HepG2 (cell line): ENCODE results near the gene WDR49. TPM values are rescaled to one million over a fixed set of nuclear protein-coding genes. Genes with fewer than 3 reads are reported as not detected.

Experiments used
- ATAC-seq: fragments of 200-7000 bp; cut with Tn5 transposase; 3 replicates; pipeline ENCODE4 v1.9.1; 2020; ENCODE audit warnings: mild to moderate bottlenecking, moderate library complexity
- BruUV-seq: library from RNA; stranded (reverse); fragments of 400-500 nt; replicated peaks from 2 replicates; lab custom pipeline; 2021; lab: Mats Ljungman, UMichigan
- CTCF ChIA-PET: fragments of 300-600 bp; formaldehyde crosslinking; extraction: SDS; loops from one replicate; lab custom pipeline; 2021; ENCODE audit warnings: low total read pairs, inconsistent platforms, low intra/inter-chr PET ratio; lab: Yijun Ruan, JAX
- POLR2A ChIA-PET: fragments of 350-600 bp; sonication (Branson Sonifier 250); formaldehyde crosslinking; loops from one replicate; lab custom pipeline; 2020; ENCODE audit warnings: antibody characterized with exemption, inconsistent platforms; lab: Yijun Ruan, JAX
- DNase-seq: peaks from one replicate; pipeline ENCODE4 v3.0.0-alpha.2; 2015; ENCODE audit warnings: low spot score
- FAIRE-seq: peaks from 3 replicates; lab custom pipeline; 2011; peaks lifted over from hg19 to GRCh38; lab: Jason Lieb, UNC
- H2AFZ ChIP-seq: one replicate; pipeline ENCODE4 v1.6.1; 2011; ENCODE audit warnings: low read length, inconsistent platforms
- H3K27ac ChIP-seq: fragments of 300-600 bp; 3 replicates; pipeline ENCODE4 v1.8.0; 2011; ENCODE audit warnings: mixed run types, mild to moderate bottlenecking, mixed read lengths, low read length, inconsistent platforms; ENCODE audit not compliant: insufficient read depth; ENCODE audit errors: extremely low read length
- H3K27me3 ChIP-seq, 2 experiments: fragments of 200-600 bp in 1 of 2; 2 replicates in 1 of 2; 3 replicates in 1 of 2; pipeline versions ENCODE4 v1.6.0 to v1.8.0; 2011; ENCODE audit warnings: low read length in 2 of 2, mild to moderate bottlenecking in 2 of 2, moderate library complexity in 2 of 2, inconsistent platforms in 1 of 2; ENCODE audit not compliant: insufficient read depth in 2 of 2, control insufficient read depth in 1 of 2
- H3K36me3 ChIP-seq, 2 experiments: fragments of 200-600 bp in 1 of 2; replicated peaks in 1 of 2; 2 replicates in 1 of 2; 3 replicates in 1 of 2; pipeline versions ENCODE4 v1.5.1 to v1.8.0; 2011; ENCODE audit warnings: low read length in 2 of 2, inconsistent platforms in 1 of 2; ENCODE audit not compliant: insufficient read depth in 2 of 2, control insufficient read depth in 1 of 2
- H3K4me1 ChIP-seq: 2 replicates; pipeline ENCODE4 v1.5.1; 2012; ENCODE audit warnings: low read length, inconsistent platforms; ENCODE audit not compliant: insufficient read depth
- H3K4me2 ChIP-seq: 2 replicates; pipeline ENCODE4 v1.6.0; 2011; ENCODE audit warnings: low read depth, low read length, inconsistent platforms
- H3K4me3 ChIP-seq, 3 experiments: fragments of 200-600 bp in 1 of 3; sonication (generic), shearing (Covaris generic) in 1 of 3; replicated peaks in 1 of 3; 2 replicates each; pipeline ENCODE4 v1.5.1; 2011 to 2016; ENCODE audit warnings: low read length in 3 of 3, inconsistent platforms in 2 of 3, low read depth in 2 of 3, mild to moderate bottlenecking in 2 of 3, control low read depth in 1 of 3, mixed read lengths in 1 of 3; ENCODE audit not compliant: insufficient read depth in 1 of 3
- H3K79me2 ChIP-seq: one replicate; pipeline ENCODE4 v1.6.1; 2011; ENCODE audit warnings: low read length, inconsistent platforms; ENCODE audit not compliant: insufficient read depth
- H3K9ac ChIP-seq: 2 replicates; pipeline ENCODE4 v1.6.0; 2011; ENCODE audit warnings: mild to moderate bottlenecking, low read depth, low read length, inconsistent platforms; ENCODE audit not compliant: insufficient read depth
- H3K9me3 ChIP-seq: 2 replicates; pipeline ENCODE4 v1.5.1; 2012; ENCODE audit warnings: mild to moderate bottlenecking, low read length
- H4K20me1 ChIP-seq: 2 replicates; pipeline ENCODE4 v1.6.0; 2011; ENCODE audit warnings: inconsistent platforms, mild to moderate bottlenecking, low read length, moderate library complexity; ENCODE audit not compliant: insufficient read depth
- AKNA ChIP-seq: sonication (generic); formaldehyde crosslinking; IDR thresholded peaks from 2 replicates; pipeline ENCODE4 v1.4.0; 2020; ENCODE audit warnings: missing genetic modification reagents, borderline replicate concordance
- GATAD1 ChIP-seq: IDR thresholded peaks from 2 replicates; pipeline ENCODE4 v1.6.1; 2016; ENCODE audit warnings: missing genetic modification reagents, missing compliant biosample characterization
- NFYB ChIP-seq: sonication (generic); formaldehyde crosslinking; IDR thresholded peaks from 2 replicates; pipeline ENCODE4 v1.4.0; 2020; ENCODE audit warnings: missing genetic modification reagents
- POLR2AphosphoS2 ChIP-seq: IDR thresholded peaks from 2 replicates; pipeline ENCODE4 v1.6.1; 2011; ENCODE audit warnings: low read depth, low read length, improper control_type of control experiment
- RBM22 ChIP-seq: fragments of 200-400 bp; formaldehyde crosslinking; optimal IDR thresholded peaks from 2 replicates; pipeline ENCODE3; 2017; ENCODE audit warnings: mild to moderate bottlenecking, low read length, moderate library complexity
- TRIM24 ChIP-seq: sonication (generic); formaldehyde crosslinking; IDR thresholded peaks from 2 replicates; pipeline ENCODE4 v1.8.0; 2022; ENCODE audit warnings: mild to moderate bottlenecking, missing genetic modification reagents
- WIZ ChIP-seq: sonication (generic); formaldehyde crosslinking; IDR thresholded peaks from 2 replicates; pipeline ENCODE4 v1.5.1; 2020; ENCODE audit warnings: mild to moderate bottlenecking, missing genetic modification reagents
- ZKSCAN5 ChIP-seq: sonication (generic); formaldehyde crosslinking; IDR thresholded peaks from 2 replicates; pipeline ENCODE4 v1.5.1; 2020; ENCODE audit warnings: mild to moderate bottlenecking, missing genetic modification reagents
- ZNF546 ChIP-seq: sonication (generic); formaldehyde crosslinking; conservative IDR thresholded peaks from 2 replicates; pipeline ENCODE4 v1.8.1; 2023; ENCODE audit warnings: mild to moderate bottlenecking, missing genetic modification reagents
- WGBS: methylation state at CpG from one replicate; pipeline ENCODE4 v1.1.6; 2017; ENCODE audit warnings: low lambda C conversion rate; 5-methylcytosine and 5-hydroxymethylcytosine counted together
- in situ Hi-C: cut with HindIII; loops from 2 replicates; pipeline ENCODE4 v1.10.0; 2017; ENCODE audit warnings: low pct_unique_long_range_greater_than_20kb; ENCODE audit not compliant: extremely low pct_ligation_motif_present
- intact Hi-C: fragments of 100-400 bp; cut with micrococcal nuclease; formaldehyde crosslinking; loops from one replicate; pipeline ENCODE4 v1.10.0; 2022; ENCODE audit not compliant: unreplicated experiment
- polyA plus RNA-seq, 8 experiments: library from polyadenylated mRNA; depleted of rRNA in 3 of 8; stranded (reverse) in 7 of 8; unstranded in 1 of 8; fragments of >200 nt; fragmentation: Illumina TruSeq in 4 of 8; extraction: Trizol in 4 of 8; gene quantifications; 2 replicates each; pipeline versions ENCODE4 v1.2.1 to v1.2.3, GENCODE V29; 2011 to 2016; ENCODE audit warnings: low read depth in 4 of 8, missing spikeins in 1 of 8, mixed read lengths in 1 of 8; ENCODE audit not compliant: insufficient read depth in 1 of 8
- total RNA-seq, 5 experiments: library from RNA; depleted of rRNA; stranded (reverse); fragments of >200 nt; fragmentation: Illumina TruSeq; extraction: Trizol; gene quantifications; 2 replicates each; pipeline ENCODE4 v1.2.3, GENCODE V29; 2016; ENCODE audit warnings: low read depth in 1 of 5

WDR49 gene
- total and polyA plus RNA-seq, 2 of the 13 experiments (the other 11 are each of a cell fraction or from before 2014, with no cell fraction given), result 0.04 TPM; not detected in 1

- no peak for TF ChIP-seq AKNA (CRISPR knock-in tag)
- TF ChIP-seq ZNF546 (CRISPR knock-in tag), result no peak
- no peak for TF ChIP-seq NFYB
- no peak for TF ChIP-seq TRIM24 (CRISPR knock-in tag)
- TF ChIP-seq ZKSCAN5 (CRISPR knock-in tag), result no peak
- TF ChIP-seq GATAD1 (CRISPR knock-in tag), result no peak
Measured at GRCh38 chr3:167671878-167672427, 18.2 kb upstream of the WDR49 start (continued).

GRCh38 chr3:167669699-167670098 is 16.0 kb upstream of the WDR49 start:
- no peaks in the 10 kb centered on the region for H3K79me2 ChIP-seq
- no peak overlapping the region for H3K9ac ChIP-seq
- intact Hi-C loops (no loop called here), in situ Hi-C loops (no loop called here)
- CTCF ChIA-PET, result no interaction called here
- FAIRE-seq (no peak), DNase-seq (no peak), ATAC-seq (peak; percentile 59)
- H3K27me3 ChIP-seq, result no peaks in the 10 kb centered on the region
- H3K4me1 ChIP-seq, result no peaks in the 10 kb centered on the region
- WGBS, result 40% methylated on average over 1 of the region's 1 CpG
- no peak overlapping the region for H3K4me2 ChIP-seq
- H3K27ac ChIP-seq, result no peak overlapping the region
- TF ChIP-seq WIZ (CRISPR knock-in tag) (no peak), RBM22 (peak; percentile 13), POLR2AphosphoS2 (no peak)
- no peak overlapping the region for H3K4me3 ChIP-seq
- no peaks in the 10 kb centered on the region for H3K9me3 ChIP-seq
- no peaks in the 10 kb centered on the region for H4K20me1 ChIP-seq
- no peaks in the 10 kb centered on the region for H3K36me3 ChIP-seq
- no TSS peak for BruUV-seq
- POLR2A ChIA-PET, result no interaction called here
- no peak overlapping the region for H2AFZ ChIP-seq
